GM12892 (cell line): ENCODE data around the gene CGB1.
"Not testable (repeated sequence)": the region's sequence is repeated elsewhere in the genome, so short reads cannot be mapped to it uniquely, and the experiment has no call there.

Source experiments
- DNase-seq: peaks from one replicate; pipeline ENCODE4 v3.0.0; 2011; ENCODE audit not compliant: insufficient read length
- FAIRE-seq: peaks from 2 replicates; lab custom pipeline; 2011; peaks lifted over from hg19 to GRCh38; lab: Jason Lieb, UNC
- POLR2A ChIP-seq: IDR thresholded peaks from 2 replicates; pipeline ENCODE4 v1.6.1; 2011; ENCODE audit warnings: low read depth, low read length, control low read depth
- POLR2AphosphoS5 ChIP-seq: IDR thresholded peaks from 2 replicates; pipeline ENCODE4 v1.6.1; 2011; ENCODE audit warnings: low read depth, low read length, control low read depth
- TAF1 ChIP-seq: IDR thresholded peaks from 2 replicates; pipeline ENCODE4 v1.6.1; 2011; ENCODE audit warnings: low read depth, mild to moderate bottlenecking, control low read depth, low read length, borderline replicate concordance

The CGB1 gene

GRCh38 chr19:49022116-49022515 is 14.6 kb downstream of the CGB1 start:
- no peak for FAIRE-seq
- TF ChIP-seq TAF1 (no peak), POLR2A (no peak), POLR2AphosphoS5 (no peak)
- no peak for DNase-seq

GRCh38 chr19:49020931-49021895 is 15.5 kb downstream of the CGB1 start:
- TF ChIP-seq TAF1 (no peak), POLR2AphosphoS5 (no peak), POLR2A (no peak)
- FAIRE-seq: no peak
- DNase-seq: no peak

- no peak for TF ChIP-seq TAF1
- TF ChIP-seq POLR2A: no peak
- TF ChIP-seq POLR2AphosphoS5: no peak
- FAIRE-seq (no peak), DNase-seq (no peak)
These were observed 16.4 kb downstream of the CGB1 start for GRCh38 chr19:49020342-49020741.

GRCh38 chr19:49019242-49019932 is 17.3 kb downstream of the CGB1 start:
- FAIRE-seq (no peak), DNase-seq (peak; percentile 70)
- TF ChIP-seq TAF1: no peak
- no peak for TF ChIP-seq POLR2A
- TF ChIP-seq POLR2AphosphoS5: no peak

- FAIRE-seq: peak; percentile 90
- DNase-seq: not testable (repeated sequence)
These were observed 18.1 kb downstream of the CGB1 start for GRCh38 chr19:49018388-49019241.

GRCh38 chr19:49017666-49018351 is 18.9 kb downstream of the CGB1 start:
- DNase-seq (peak; percentile 85), FAIRE-seq (no peak)
- TF ChIP-seq POLR2A (no peak), TAF1 (no peak), POLR2AphosphoS5 (no peak)

- TF ChIP-seq POLR2A: no peak
- TF ChIP-seq POLR2AphosphoS5: no peak
- TF ChIP-seq TAF1: no peak
- DNase-seq (no peak), FAIRE-seq (no peak)
These were observed 19.5 kb downstream of the CGB1 start, which contains the start of gene LHB for GRCh38 chr19:49017041-49017665. LHB (minus strand) TSS chr19:49017091; CDS start chr19:49017081, 10 bp downstream.

GRCh38 chr19:49016067-49016839 is 20.4 kb downstream of the CGB1 start:
- FAIRE-seq (no peak), DNase-seq (no peak)
- TF ChIP-seq POLR2AphosphoS5 (no peak), POLR2A (no peak), TAF1 (no peak)

GRCh38 chr19:49014870-49015255 is 21.8 kb downstream of the CGB1 start:
- DNase-seq (no peak), FAIRE-seq (no peak)
- TF ChIP-seq POLR2AphosphoS5 (no peak), TAF1 (no peak), POLR2A (no peak)
